ENCODE data around the gene CAD.
A peak's percentile ranks its signal among the peaks of the same experiment; 100 is the strongest.

The CAD gene

GRCh38 chr2:27284996-27285395, 67.8 kb downstream of the CAD start:
- no peak for DNase-seq

DNA sequence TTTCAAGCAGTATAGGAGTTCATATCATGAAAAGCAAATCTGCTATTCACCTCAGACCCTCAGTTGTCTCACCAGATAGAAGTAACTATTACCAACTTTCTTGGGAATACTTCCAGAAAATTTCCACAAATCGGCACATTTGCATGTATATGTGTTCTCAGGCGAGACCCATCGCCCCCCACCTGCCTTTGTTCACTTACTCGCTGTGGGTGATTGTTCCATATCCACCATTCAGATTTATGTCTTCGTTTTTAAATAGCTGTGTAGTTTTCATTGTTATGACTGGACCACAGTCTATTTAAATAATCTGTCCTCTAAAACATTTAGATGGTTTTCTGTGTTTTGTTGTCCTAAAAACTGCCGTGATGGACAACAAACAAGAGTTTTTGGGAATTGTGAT, 68.3 kb downstream of the CAD start:
- no peak for DNase-seq

DNA sequence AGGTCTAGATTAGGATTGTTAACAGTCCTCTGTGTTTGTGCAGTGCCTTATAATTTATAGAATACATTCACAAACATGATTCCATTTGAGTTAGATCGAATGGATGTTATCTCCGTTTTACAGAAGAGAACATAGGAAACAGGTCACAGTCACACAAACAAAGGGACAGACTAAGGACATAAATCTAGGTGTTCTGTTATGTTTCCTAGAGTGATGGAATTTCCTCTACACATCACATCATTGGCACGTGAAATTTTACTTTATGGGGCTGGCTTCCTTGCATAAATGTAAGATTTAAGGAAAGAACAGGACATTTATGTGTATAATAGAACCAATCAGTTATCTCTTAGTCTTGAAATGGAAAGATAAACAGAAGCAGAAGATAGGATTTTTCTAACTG, 71.4 kb downstream of the CAD start:
- no peak for DNase-seq

GRCh38 chr2:27290549-27290948, 73.4 kb downstream of the CAD start:
- peak in 1 of 2 experiments; percentile 8 for DNase-seq

DNA sequence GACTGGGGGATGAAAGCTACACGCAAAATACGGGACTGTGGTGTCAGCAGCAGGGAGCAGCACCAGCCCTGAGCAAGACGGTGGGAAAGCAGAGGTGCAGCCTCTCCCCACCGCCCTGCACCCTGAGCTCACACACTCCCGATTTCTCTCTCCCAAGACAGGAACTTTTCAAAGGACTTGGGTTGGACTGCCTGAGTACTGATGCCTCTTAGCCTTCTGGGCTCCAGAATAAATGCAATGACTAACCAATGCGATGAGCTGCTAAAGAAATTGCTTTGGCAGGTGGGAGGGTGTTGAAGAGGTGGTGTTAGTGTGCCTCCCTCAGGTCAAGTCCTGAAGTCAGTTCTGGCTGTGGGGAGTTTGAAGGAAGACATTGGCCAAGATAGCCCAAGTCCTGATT, 74.7 kb downstream of the CAD start:
- no peak for DNase-seq
